PC-3 (cell line): ENCODE results near the gene ATP6V0E1.

ENCODE experiments used
- EZH2phosphoT487 ChIP-seq: fragments of 300-600 bp; sonication (generic); IDR thresholded peaks from 2 replicates; pipeline ENCODE4 v1.6.1; 2018; ENCODE audit warnings: mild to moderate bottlenecking, antibody characterized with exemption, low read length, borderline replicate concordance
- TF ChIP-seq, protein P1 (sequence below): fragments of 300-600 bp; sonication (generic); conservative IDR thresholded peaks from 2 replicates; pipeline ENCODE4 v1.5.1; 2017; ENCODE audit warnings: antibody characterized with exemption, low read depth, mild to moderate bottlenecking, low read length

DNA sequence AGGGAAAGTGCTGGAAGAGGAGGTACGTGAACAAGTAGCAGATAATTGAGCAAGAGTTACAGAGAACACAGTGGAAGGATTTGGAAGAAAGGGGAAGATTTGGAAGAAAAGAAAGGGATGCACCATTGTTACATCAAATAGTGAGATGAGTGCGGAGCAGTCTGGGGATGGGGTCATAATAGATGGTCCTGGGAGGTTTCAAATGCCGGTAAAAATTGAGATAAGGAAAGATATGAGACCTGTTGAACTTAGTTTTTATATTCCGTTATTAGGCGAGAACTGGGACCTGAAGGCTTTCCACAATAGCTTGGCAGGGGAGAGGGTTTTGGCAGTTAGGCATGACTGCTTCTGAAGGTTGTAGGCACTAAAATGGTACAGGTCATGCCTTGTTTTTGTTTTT is 20.9 kb downstream of the ATP6V0E1 start:
- TF ChIP-seq, protein P1, sequence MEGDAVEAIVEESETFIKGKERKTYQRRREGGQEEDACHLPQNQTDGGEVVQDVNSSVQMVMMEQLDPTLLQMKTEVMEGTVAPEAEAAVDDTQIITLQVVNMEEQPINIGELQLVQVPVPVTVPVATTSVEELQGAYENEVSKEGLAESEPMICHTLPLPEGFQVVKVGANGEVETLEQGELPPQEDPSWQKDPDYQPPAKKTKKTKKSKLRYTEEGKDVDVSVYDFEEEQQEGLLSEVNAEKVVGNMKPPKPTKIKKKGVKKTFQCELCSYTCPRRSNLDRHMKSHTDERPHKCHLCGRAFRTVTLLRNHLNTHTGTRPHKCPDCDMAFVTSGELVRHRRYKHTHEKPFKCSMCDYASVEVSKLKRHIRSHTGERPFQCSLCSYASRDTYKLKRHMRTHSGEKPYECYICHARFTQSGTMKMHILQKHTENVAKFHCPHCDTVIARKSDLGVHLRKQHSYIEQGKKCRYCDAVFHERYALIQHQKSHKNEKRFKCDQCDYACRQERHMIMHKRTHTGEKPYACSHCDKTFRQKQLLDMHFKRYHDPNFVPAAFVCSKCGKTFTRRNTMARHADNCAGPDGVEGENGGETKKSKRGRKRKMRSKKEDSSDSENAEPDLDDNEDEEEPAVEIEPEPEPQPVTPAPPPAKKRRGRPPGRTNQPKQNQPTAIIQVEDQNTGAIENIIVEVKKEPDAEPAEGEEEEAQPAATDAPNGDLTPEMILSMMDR = no peak
- no peak for TF ChIP-seq EZH2phosphoT487
